WTC11 (cell line): ENCODE data around the gene CELF6.

ENCODE experiments used
- ATF2 ChIP-seq: sonication (generic); formaldehyde crosslinking; IDR thresholded peaks from 2 replicates; pipeline ENCODE4 v1.8.1; 2022; ENCODE audit warnings: low read depth, missing genetic modification reagents, borderline replicate concordance
- CREB1 ChIP-seq: sonication (generic); formaldehyde crosslinking; IDR thresholded peaks from 2 replicates; pipeline ENCODE4 v1.8.0; 2023; ENCODE audit warnings: mild to moderate bottlenecking, missing genetic modification reagents
- FOXP1 ChIP-seq: sonication (generic); formaldehyde crosslinking; IDR thresholded peaks from 2 replicates; pipeline ENCODE4 v1.8.0; 2022; ENCODE audit warnings: missing genetic modification reagents, mild to moderate bottlenecking, moderate library complexity, borderline replicate concordance
- IRF2 ChIP-seq: sonication (generic); formaldehyde crosslinking; IDR thresholded peaks from 2 replicates; pipeline ENCODE4 v1.8.0; 2022; ENCODE audit warnings: low read depth, missing genetic modification reagents, borderline replicate concordance
- JUN ChIP-seq: sonication (generic); formaldehyde crosslinking; IDR thresholded peaks from 2 replicates; pipeline ENCODE4 v1.8.0; 2023; ENCODE audit warnings: mild to moderate bottlenecking, missing genetic modification reagents
- SMAD3 ChIP-seq: sonication (generic); formaldehyde crosslinking; IDR thresholded peaks from 2 replicates; pipeline ENCODE4 v1.8.0; 2022; ENCODE audit warnings: missing genetic modification reagents, mild to moderate bottlenecking, borderline replicate concordance
- SMAD4 ChIP-seq: sonication (generic); formaldehyde crosslinking; IDR thresholded peaks from 2 replicates; pipeline ENCODE4 v1.8.0; 2022; ENCODE audit warnings: mild to moderate bottlenecking, missing genetic modification reagents
- SP1 ChIP-seq: sonication (generic); formaldehyde crosslinking; conservative IDR thresholded peaks from 2 replicates; pipeline ENCODE4 v1.8.1; 2022; ENCODE audit warnings: missing genetic modification reagents
- TP53 ChIP-seq: sonication (generic); formaldehyde crosslinking; IDR thresholded peaks from 2 replicates; pipeline ENCODE4 v1.8.1; 2023; ENCODE audit warnings: mild to moderate bottlenecking, missing genetic modification reagents
- ZNF138 ChIP-seq: sonication (generic); formaldehyde crosslinking; conservative IDR thresholded peaks from 2 replicates; pipeline ENCODE4 v1.8.1; 2022; ENCODE audit warnings: mild to moderate bottlenecking, moderate library complexity, missing genetic modification reagents
- TF ChIP-seq, protein P1 (sequence below): sonication (generic); formaldehyde crosslinking; IDR thresholded peaks from 2 replicates; pipeline ENCODE4 v1.8.1; 2023; ENCODE audit warnings: mild to moderate bottlenecking, moderate library complexity, missing genetic modification reagents
- TF ChIP-seq, protein P2 (sequence below): fragments of 200-600 bp; IDR thresholded peaks from 2 replicates; pipeline ENCODE4 v1.8.0; 2022; ENCODE audit warnings: antibody characterized with exemption
- TF ChIP-seq, protein P3 (sequence below): sonication (generic); formaldehyde crosslinking; IDR thresholded peaks from 2 replicates; pipeline ENCODE4 v1.8.0; 2023; ENCODE audit warnings: mild to moderate bottlenecking, missing genetic modification reagents
- TF ChIP-seq, protein P4 (sequence below): sonication (generic); formaldehyde crosslinking; IDR thresholded peaks from 2 replicates; pipeline ENCODE4 v1.8.1; 2022; ENCODE audit warnings: missing genetic modification reagents, borderline replicate concordance

DNA sequence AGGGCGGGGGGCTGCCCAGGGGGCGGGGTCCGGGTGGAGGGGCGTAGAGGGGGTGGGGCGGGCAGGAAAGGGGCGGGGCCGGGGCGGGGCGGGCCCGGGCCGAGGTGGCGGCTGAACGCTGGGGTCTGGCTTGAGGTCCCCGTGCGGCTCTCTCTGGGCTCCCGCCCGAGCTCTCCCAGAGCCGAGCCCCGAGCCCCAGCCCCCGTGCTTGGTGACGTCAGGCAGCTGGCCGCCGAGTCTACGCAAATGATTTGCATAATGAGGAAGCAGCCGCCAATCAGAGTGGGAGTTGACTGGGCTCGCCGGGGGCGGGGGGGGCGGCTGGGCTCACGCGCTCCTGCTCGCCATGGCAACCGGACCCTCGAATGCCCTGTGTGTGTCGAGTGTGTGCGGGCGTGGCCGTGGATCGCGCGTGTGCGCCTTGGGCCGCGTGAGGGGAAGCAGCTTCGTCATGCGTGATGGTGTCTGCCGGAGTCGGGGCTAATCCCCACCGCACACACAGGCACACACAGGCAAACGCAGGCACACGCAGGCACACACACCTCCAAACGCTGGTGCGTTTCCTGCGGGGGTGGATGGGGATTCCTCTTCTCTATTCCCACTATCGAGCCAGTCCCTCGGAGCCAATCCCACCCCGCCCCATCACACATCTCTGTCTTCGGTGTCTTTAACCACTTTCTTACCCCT, at the start of gene CELF6:
- TF ChIP-seq, protein P1, sequence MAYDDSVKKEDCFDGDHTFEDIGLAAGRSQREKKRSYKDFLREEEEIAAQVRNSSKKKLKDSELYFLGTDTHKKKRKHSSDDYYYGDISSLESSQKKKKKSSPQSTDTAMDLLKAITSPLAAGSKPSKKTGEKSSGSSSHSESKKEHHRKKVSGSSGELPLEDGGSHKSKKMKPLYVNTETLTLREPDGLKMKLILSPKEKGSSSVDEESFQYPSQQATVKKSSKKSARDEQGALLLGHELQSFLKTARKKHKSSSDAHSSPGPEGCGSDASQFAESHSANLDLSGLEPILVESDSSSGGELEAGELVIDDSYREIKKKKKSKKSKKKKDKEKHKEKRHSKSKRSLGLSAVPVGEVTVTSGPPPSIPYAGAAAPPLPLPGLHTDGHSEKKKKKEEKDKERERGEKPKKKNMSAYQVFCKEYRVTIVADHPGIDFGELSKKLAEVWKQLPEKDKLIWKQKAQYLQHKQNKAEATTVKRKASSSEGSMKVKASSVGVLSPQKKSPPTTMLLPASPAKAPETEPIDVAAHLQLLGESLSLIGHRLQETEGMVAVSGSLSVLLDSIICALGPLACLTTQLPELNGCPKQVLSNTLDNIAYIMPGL, result no peak
- TF ChIP-seq JUN (CRISPR knock-in tag) (no peak), FOXP1 (CRISPR knock-in tag) (no peak), CREB1 (CRISPR knock-in tag) (no peak), SMAD3 (no peak), ATF2 (CRISPR knock-in tag) (no peak), TP53 (CRISPR knock-in tag) (no peak), SP1 (no peak; the same call in 1 of the 2 replicates), SMAD4 (CRISPR knock-in tag) (no peak), ZNF138 (CRISPR knock-in tag) (no peak), IRF2 (no peak)
- TF ChIP-seq, protein P2, sequence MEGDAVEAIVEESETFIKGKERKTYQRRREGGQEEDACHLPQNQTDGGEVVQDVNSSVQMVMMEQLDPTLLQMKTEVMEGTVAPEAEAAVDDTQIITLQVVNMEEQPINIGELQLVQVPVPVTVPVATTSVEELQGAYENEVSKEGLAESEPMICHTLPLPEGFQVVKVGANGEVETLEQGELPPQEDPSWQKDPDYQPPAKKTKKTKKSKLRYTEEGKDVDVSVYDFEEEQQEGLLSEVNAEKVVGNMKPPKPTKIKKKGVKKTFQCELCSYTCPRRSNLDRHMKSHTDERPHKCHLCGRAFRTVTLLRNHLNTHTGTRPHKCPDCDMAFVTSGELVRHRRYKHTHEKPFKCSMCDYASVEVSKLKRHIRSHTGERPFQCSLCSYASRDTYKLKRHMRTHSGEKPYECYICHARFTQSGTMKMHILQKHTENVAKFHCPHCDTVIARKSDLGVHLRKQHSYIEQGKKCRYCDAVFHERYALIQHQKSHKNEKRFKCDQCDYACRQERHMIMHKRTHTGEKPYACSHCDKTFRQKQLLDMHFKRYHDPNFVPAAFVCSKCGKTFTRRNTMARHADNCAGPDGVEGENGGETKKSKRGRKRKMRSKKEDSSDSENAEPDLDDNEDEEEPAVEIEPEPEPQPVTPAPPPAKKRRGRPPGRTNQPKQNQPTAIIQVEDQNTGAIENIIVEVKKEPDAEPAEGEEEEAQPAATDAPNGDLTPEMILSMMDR, result no peak
- TF ChIP-seq, protein P3, sequence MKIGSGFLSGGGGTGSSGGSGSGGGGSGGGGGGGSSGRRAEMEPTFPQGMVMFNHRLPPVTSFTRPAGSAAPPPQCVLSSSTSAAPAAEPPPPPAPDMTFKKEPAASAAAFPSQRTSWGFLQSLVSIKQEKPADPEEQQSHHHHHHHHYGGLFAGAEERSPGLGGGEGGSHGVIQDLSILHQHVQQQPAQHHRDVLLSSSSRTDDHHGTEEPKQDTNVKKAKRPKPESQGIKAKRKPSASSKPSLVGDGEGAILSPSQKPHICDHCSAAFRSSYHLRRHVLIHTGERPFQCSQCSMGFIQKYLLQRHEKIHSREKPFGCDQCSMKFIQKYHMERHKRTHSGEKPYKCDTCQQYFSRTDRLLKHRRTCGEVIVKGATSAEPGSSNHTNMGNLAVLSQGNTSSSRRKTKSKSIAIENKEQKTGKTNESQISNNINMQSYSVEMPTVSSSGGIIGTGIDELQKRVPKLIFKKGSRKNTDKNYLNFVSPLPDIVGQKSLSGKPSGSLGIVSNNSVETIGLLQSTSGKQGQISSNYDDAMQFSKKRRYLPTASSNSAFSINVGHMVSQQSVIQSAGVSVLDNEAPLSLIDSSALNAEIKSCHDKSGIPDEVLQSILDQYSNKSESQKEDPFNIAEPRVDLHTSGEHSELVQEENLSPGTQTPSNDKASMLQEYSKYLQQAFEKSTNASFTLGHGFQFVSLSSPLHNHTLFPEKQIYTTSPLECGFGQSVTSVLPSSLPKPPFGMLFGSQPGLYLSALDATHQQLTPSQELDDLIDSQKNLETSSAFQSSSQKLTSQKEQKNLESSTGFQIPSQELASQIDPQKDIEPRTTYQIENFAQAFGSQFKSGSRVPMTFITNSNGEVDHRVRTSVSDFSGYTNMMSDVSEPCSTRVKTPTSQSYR (CRISPR knock-in tag), result no peak
- TF ChIP-seq, protein P4, sequence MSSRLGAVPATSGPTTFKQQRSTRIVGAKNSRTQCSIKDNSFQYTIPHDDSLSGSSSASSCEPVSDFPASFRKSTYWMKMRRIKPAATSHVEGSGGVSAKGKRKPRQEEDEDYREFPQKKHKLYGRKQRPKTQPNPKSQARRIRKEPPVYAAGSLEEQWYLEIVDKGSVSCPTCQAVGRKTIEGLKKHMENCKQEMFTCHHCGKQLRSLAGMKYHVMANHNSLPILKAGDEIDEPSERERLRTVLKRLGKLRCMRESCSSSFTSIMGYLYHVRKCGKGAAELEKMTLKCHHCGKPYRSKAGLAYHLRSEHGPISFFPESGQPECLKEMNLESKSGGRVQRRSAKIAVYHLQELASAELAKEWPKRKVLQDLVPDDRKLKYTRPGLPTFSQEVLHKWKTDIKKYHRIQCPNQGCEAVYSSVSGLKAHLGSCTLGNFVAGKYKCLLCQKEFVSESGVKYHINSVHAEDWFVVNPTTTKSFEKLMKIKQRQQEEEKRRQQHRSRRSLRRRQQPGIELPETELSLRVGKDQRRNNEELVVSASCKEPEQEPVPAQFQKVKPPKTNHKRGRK, result no peak
